Thyroid gland (tissue), 4 donors: Measurements from ENCODE around the gene FLT1.

Experiments used
- CTCF ChIP-seq, 6 experiments: fragments of 200-600 bp in 3 of 6; fragments of 450-650 bp in 3 of 6; sonication (generic) in 3 of 6; IDR thresholded peaks; one replicate each; pipeline ENCODE4 v1.5.1; 2016 to 2019; ENCODE audit warnings: antibody characterized with exemption in 6 of 6, mild to moderate bottlenecking in 2 of 6, inconsistent platforms in 1 of 6, moderate library complexity in 1 of 6
- POLR2A ChIP-seq, 2 donors: fragments of 450-650 bp; IDR thresholded peaks; one replicate each; pipeline ENCODE4 v1.6.1; 2017; ENCODE audit warnings: antibody characterized with exemption in 2 of 2, mild to moderate bottlenecking in 2 of 2, moderate library complexity in 1 of 2

- TF ChIP-seq CTCF (IDR thresholded peaks at IDR 0.05) (peak in 1 of 6 experiments; percentile 15), POLR2A (IDR thresholded peaks at IDR 0.05) (no peak)
These were observed 37.6 kb upstream of the FLT1 start for GRCh38 chr13:28532388-28533124.
